GM18498 (cell line): ENCODE data around the gene KCNAB3.
A peak's percentile ranks its signal among the peaks of the same experiment; 100 is the strongest.

Experiments used
- ATAC-seq: cut with Tn5 transposase; IDR thresholded peaks from one replicate; pipeline ENCODE4 v1.9.1; 2021; ENCODE audit warnings: mild to moderate bottlenecking, moderate library complexity; ENCODE audit not compliant: unreplicated experiment

Gene KCNAB3

DNA sequence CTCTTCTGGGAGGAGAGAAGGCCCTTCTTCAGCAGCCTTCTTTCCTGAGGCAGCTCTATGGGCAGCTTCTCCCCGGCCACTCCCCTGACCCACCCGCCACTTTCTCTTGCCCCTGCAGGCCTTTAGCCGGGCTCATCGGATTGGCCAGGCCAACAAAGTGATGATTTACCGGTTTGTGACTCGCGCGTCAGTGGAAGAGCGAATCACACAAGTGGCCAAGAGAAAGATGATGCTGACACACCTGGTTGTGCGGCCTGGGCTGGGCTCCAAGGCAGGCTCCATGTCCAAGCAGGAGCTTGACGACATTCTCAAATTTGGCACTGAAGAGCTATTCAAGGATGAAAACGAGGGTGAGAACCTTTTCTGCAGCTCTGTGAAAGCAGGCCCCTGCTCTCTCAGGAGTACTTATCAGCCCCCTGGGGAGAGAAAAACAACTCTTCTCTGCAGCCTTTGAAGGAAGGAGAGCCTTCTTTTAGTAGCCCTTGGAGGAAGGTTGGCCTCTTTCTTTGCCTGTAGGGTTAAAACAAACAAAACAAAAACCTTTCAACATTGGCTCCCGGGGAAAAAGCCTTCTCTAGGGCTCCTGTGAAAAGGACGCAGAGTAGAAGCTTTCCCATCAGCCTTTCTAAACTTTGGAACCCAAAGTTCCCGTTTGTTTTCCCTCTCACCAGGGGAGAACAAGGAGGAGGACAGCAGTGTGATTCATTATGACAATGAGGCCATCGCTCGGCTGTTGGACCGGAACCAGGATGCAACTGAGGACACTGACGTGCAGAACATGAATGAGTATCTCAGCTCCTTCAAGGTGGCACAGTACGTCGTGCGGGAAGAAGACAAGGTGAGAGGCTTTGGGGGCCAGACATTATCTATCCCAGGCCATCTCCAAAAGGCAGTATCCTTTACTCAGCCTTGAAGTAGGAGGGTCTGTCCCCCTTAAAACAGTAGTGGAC is 26.2 kb downstream of the KCNAB3 start:
- no peak for ATAC-seq

DNA sequence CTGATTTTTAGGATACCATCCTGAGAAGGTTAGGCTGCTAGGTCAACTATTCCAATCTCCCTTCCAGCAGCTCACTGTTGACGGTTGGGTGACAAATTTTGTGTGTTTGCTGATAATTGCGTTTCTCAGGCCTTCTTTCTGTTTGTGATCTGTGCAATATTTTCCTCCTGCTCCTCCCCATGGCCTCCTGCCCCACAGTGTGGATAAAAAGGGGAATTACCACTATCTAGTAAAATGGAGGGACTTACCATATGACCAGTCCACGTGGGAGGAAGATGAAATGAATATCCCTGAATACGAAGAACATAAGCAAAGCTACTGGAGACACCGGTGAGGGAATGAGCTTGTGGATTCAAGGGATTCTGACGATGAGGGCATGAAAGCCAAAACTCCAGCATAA is 31.9 kb downstream of the KCNAB3 start:
- ATAC-seq = no peak

DNA sequence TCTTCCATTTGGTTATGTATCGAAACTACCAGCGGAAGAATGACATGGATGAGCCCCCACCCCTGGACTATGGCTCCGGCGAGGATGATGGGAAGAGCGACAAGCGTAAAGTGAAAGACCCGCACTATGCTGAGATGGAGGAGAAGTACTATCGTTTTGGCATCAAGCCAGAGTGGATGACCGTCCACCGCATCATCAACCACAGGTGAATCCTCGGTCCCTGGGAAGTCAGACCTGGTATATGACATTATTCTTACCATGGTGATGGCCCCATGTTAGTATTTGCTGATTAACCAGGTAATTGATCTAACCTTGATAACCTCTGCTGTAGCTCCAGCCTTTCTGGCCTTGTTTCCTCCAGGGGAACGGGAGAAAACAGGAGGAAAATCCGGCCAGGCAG is 32.6 kb downstream of the KCNAB3 start:
- ATAC-seq = no peak

DNA sequence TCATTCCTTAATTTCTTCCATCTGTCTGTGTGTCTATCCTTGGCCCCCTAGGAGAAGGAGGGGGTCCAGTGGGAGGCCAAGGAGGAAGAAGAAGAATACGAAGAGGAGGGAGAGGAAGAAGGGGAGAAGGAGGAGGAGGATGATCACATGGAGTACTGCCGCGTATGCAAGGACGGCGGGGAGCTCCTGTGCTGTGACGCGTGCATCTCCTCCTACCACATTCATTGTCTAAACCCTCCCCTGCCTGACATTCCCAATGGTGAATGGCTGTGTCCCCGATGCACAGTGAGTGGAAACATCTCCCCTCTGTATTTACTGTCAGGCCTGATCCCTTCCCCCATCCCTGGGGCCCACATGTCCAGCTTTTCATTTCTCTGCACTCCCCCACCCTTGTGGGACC is 34.8 kb downstream of the KCNAB3 start:
- no peak for ATAC-seq

DNA sequence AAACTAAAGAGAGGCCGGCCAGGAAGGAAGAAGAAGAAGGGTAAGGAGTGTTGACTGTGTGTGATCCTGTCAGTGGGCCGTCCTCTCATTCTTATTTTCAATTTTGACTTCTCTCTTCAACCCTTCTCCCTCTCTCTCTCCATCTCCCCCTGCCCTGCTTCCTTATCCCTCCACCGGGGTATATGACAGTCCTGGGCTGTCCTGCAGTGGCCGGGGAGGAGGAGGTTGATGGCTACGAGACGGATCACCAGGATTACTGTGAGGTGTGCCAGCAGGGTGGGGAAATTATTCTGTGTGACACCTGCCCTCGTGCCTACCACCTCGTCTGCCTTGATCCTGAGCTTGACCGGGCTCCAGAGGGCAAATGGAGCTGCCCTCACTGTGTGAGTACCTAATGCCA is 35.4 kb downstream of the KCNAB3 start:
- ATAC-seq = no peak

DNA sequence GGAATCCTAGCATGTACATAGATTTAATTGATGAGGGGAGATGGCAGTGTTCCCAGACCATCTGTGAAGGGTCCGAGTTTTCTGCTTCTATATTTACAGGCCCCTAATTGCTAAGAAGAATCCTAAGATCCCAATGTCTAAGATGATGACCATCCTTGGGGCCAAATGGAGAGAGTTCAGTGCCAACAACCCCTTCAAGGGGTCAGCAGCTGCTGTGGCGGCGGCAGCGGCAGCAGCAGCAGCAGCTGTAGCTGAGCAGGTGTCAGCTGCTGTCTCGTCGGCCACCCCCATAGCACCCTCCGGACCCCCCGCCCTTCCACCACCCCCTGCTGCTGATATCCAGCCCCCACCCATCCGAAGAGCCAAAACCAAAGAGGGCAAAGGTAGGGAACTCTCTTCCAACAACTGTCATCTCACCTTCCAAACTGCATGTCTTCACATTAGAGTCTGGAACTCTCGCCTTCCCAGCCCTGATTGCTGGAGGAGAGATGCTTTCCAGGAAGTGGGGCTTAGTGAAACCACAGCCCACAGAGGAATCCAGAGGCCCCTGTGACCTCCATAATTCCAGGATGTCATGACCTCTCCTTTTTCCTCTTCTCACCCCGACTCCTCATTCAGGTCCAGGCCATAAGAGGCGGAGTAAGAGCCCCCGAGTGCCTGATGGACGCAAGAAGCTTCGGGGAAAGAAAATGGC is 36.3 kb downstream of the KCNAB3 start:
- no peak for ATAC-seq

DNA sequence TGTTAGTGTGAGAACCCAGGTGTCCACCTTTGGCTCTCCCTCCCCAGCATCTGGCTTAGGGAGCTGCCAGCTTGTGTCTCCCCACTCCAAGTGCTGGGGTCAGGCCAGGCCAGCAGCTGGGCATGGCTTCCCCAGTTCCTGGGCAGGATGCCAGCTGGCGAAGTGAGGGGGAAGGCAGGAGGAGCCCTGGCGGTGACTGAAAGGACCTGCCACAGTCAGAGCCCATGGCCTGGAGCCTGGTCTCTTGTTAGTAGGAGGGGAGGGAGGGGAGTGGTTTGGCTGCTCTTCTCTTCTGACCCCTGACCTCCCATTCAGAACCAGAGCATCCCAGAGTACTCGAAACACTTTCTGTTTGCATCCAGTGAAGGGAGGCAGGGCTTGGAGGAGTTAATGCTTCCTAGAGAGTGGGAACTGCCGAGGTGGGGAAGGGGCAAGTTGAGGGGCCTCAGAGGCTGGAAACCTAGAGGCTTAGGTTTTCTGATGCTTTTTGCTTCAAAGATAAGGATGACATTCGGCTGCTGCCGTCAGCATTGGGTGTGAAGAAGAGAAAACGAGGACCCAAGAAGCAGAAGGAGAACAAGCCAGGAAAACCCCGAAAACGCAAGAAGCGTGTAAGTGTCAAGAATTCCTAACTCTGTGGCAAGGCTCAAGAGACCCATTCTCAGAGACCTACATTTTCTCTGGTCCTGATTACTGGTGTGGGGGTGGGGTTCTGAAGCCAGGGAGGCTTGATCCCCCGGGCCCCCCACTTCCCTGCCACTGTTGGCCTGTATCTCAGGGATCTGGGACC is 40.3 kb downstream of the KCNAB3 start:
- ATAC-seq = no peak

DNA sequence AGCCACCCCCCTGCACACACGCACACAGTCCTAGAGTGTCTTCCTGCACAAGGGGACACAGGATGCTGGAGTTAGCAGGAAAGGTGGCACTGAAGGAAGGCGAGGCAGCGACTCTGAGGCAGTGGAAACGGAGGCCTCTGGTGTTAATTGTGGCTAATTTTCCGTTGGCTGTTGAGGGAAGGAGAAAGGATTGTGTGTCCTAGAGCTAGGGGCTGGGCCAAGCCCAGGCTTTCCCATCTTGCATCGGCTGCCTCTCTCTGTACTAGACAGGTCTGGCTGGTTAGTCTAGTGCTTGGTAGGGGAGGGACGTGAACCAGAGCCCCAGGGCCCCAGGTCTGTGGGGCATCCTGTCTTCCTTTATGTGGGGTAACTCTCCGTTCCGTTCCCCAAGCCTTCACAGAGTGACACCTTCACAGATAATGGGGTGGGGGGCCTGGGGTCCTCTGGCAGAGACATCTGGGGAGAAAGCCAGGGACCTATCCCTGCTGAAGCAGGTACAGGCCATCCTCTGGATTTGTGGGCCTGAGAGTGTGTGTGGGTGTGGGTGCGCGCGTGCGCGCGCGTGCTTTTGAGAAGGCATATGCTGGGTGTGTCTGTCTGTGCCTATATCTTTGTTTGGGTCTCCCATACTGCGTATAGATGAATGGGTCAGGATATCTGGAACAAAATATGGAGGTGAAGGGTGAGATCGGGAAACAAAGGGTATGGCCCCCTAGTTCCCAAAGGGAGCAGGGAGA is 41.3 kb downstream of the KCNAB3 start, which contains the start of gene CHD3:
TSS of gene CHD3 (plus strand) at position 606 of the 737 bp plus-strand sequence. CDS start 212 bp downstream, outside the sequence.
- no peak for ATAC-seq

DNA sequence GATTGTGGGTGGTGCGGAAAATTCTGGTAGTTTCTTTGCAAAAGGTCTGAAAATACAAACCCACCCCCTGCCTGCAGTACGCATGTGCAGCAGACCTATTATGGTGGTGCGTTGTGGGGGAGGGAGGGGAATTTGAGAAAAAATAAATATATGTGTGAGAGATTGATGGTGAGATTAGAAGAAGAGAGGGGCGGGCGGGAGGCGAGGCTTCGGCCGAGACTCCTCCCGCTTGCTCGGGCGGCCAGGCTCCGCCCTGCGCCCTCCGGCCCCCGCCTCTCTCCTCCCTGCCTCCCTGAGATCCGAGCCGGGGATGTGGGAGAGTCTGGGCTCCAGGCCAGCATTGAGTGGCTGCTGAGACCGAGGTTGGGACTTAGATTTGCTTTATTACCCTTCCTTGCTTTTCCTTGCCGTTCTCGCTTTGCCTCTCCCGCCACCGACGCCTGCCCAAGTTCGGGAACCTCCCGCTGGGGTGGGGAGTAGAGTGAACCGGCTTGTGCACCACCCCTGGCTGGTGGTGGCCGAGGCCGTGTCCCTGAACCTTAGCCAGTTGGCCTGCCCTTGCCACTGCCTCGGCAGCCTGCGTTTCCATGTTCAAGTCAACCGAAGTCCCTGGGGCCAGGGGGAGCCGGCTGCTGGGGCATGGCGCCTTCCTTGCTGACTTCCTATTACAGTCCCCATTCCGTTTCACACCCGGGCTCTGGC is 42.0 kb downstream of the KCNAB3 start:
- peak; percentile 56 for ATAC-seq

DNA sequence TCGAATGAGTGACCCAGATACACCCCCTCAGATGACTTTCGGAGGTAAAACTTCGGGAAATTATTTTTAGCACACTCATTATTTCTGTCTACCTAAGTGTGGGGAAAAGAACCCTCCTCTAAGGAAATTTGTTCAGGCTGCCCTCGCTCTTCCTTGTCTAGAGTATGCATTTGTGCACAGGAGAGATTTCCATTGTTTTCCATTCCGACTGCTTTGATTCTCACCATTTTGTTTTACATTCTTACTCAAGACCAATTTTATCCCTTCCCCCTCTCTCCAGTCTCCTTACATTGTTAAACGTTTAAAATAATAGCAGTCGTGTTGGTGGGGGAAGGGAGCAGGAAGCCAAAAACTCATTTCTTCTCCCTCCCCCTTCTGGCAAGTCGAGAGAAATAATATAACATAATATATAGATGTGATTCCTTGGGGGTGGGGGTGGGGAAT is 42.6 kb downstream of the KCNAB3 start:
- ATAC-seq = no peak

DNA sequence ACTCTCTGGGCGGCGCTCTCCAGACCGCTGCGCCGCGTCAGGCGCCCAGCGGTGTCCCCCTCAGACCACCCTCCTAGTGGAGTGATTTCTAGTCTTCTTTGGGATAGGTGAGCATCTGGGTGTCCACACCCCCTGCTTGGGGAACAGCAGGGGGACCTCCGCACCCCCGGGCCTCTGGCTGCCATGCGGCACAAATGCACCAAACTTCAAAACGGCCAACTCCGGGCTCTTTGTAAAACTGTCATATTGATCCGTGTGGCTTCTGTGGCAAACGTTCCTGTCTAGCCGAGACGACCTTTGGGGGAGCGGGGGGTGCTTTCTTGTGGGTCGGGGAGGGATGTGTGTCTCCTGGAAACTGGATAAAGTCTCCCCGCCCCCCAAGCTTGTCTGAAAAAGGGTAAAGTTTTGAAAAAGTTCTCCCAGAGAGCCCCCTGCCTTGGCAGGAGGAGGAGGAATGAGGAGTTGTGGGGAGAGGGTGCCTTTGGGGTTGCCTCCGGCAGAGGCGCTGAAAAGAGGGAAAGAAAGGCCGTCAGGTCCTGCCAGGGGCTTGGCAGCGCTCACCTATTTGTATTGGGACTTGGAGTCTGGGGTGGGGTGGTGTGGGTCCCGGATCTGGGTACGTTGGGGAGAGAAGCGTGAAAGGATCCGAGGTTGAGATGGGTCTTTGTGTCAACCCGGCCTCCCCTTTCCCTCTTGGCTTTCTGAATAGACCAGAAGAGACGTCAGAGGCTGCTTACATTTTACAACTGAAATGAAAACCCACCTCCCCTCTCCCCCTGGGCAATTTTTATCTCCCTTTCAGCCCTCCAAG is 43.2 kb downstream of the KCNAB3 start:
- no peak for ATAC-seq

DNA sequence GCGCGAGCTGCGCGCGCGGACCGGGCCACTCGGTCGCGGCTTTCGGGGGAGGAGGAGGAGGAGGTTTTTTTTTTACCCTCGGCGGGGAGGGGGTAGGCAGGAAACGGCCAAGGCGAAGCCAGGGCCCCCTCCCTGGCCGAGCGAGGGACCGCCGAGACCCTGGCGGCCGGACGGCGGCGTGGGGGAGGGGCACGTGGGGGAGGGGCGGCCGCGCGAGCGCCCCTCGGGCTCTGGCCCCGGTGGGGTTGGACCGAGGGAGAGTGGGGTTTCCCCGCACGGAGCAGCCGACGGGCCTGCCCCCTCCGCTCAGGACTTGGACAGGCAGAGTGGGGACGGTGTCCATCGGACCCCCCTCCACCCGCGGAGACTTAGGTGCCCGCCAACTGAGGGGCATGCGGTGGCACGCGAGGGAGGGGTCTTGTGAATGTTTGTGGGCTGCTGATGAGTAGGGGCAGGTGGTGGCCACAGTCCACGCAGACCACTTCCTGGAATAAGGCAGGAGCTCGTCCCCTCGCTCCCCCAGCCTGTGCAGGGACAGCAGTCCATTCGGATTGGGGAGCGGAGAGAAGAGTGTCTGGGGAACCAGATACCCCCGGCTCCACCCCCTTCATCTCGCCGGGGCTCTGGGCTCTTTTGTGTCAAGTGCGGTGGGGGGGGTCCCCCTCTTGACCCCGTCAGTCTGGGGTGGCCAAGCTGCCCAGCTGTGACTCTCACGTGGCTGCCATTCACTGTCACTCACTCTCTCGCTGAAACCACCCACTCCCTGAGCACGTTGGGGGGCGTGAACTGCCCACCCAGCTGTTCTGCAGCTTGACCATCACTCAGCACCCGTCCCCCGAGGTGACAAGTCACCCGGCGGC is 44.1 kb downstream of the KCNAB3 start:
- no peak for ATAC-seq

DNA sequence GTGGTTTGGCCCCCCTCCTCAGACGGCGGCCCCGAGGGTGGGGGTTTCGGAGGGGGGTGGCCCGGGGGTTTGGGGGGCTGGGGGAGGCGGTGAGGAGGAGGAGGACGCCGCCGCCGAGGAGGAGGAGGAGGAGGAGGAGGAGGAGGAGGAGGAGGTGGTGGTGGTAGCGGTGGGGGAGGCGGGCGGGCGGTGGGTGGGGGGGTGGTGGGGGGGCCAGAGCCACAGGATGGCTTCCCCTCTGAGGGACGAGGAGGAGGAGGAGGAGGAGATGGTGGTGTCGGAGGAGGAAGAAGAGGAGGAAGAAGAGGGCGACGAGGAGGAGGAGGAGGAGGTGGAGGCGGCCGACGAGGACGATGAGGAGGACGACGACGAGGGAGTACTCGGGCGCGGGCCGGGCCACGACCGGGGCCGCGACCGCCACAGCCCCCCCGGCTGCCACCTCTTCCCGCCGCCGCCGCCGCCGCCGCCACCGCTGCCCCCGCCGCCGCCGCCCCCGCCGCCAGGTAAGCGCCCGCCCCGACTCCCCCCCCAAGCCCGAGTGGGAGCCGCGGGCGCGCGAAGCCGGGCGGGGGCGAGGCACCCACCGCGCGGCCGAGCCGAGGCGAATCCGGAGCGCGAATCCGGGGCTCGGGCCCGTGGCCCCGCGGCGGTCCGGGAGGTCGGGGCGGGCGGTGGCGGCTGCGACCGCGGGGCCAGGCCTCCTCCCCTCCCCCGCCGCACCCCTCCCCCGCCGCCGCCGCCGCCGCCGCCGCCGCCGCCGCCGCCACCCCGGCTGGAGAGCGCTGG is 44.9 kb downstream of the KCNAB3 start:
- no peak for ATAC-seq

DNA sequence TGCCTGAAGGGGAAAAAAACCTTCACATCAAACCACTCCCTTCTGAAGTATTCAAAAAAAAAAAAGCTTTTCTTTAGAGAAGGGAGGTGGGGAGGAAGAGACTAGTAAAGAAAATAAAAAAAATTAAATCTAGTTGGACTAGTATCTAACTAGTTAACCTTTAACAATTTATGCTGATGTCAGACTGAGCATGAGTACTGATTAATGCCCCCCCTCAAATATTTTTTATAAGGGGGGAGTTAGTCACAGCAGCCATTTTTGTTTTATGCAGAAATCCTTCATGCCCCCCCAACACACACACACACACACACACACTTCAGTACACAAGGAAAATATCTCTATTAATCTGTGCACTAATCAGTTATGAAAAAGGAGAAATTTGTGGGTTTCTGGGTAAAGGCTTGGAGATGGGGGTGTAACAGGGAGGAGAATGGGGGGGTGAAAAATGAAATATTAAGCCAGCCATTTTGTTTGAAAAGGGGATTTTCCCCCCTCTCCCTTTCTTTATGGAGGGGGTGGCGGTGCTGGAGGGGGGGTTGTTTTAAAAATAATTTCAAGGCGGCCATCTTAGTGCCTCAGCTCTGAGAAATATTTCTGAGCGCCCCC is 45.8 kb downstream of the KCNAB3 start:
- ATAC-seq = no peak

DNA sequence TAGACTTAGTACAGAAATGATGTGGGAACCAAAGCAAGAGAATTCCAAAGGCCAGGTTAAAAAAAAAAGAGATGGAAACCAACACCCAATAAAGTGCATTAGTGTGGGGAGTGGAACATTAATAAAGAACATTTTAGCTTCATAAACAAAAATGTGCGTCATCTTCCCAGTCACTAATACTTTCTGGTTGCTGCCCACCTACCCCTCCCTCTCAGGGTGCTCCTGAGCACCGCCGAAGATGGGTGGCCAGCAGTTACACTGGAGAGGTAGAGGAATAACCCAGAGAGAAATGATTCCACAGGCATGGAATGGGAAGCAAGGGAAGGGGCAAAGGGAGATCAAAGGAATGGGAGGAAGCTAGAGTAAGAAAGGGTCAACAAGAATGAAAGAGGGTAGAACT is 47.0 kb downstream of the KCNAB3 start:
- ATAC-seq = no peak

DNA sequence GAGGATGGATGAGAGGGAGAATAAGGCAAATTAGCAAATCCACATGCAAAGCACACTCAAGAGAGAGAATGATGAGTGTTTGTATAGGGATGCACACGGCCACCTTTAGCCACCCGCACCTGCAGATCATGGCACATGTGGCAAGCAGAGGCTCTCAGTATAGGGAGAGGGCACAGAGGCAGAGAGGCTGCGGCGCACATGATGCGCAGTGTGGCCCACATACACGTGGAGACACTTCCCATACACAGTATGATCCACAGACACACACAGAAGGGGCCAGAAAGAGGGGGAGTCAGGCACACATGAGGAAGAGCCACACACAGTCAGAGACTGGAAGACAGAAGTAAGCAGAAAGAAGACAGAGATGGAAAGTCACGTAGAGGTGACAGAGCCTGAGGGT is 47.6 kb downstream of the KCNAB3 start:
- ATAC-seq = no peak
